ENCODE data around the gene ABCG1. TPM values are rescaled to one million over a fixed set of nuclear protein-coding genes. Genes with fewer than 3 reads are reported as not detected.

The ABCG1 gene
- total RNA-seq, 4 donors from 2014 or later: 16.1 to 25.9 (median 20.0) TPM

- TF ChIP-seq POLR2A (IDR thresholded peaks at IDR 0.05; ENCODE audit: low read depth): no peak
- no peak for TF ChIP-seq EP300 (IDR thresholded peaks at IDR 0.05)
- no peak for TF ChIP-seq CTCF (IDR thresholded peaks at IDR 0.05)
- TF ChIP-seq POLR2AphosphoS5 (IDR thresholded peaks at IDR 0.05): no peak
- H3K27me3 ChIP-seq: peaks cover 0 to 35% (median under 1%) of the 10 kb centered on the region in 4 donors
- no peaks in the 10 kb centered on the region for H3K36me3 ChIP-seq
- H3K4me1 ChIP-seq: peaks cover 4 to 7% (median 5%) of the 10 kb centered on the region in 4 donors
- DNase-seq (ENCODE audit: extremely low spot score): no peak
- no peak overlapping the region for H3K4me3 ChIP-seq
- no peaks in the 10 kb centered on the region for H3K9me3 ChIP-seq
- intact Hi-C loops (cut with DNase I): no loop called here
- no peak overlapping the region for H3K27ac ChIP-seq (replicated peaks in 1 of 4)
- 87% methylated on average over 6 of the region's 6 CpGs for WGBS
These were observed 95.8 kb downstream of the ABCG1 start for GRCh38 chr21:42314616-42315295.

- H3K27ac ChIP-seq (replicated peaks in 1 of 4): no peak within 1 kb of the TSS
- H3K27me3 ChIP-seq: peaks cover 0 to 28% (median 0%) of the 10 kb centered on the region in 4 donors
- H3K4me1 ChIP-seq: peaks cover 0 to 4% (median 2%) of the 10 kb centered on the region in 4 donors
- no peaks in the 10 kb centered on the region for H3K9me3 ChIP-seq
- DNase-seq (ENCODE audit: extremely low spot score): no peak
- TF ChIP-seq CTCF (IDR thresholded peaks at IDR 0.05): no peak
- TF ChIP-seq EP300 (IDR thresholded peaks at IDR 0.05): no peak
- TF ChIP-seq POLR2AphosphoS5 (IDR thresholded peaks at IDR 0.05): no peak
- no peak for TF ChIP-seq POLR2A (IDR thresholded peaks at IDR 0.05; ENCODE audit: low read depth)
- intact Hi-C loops (cut with DNase I): no loop called here
- WGBS: 68% methylated on average over 15 of the region's 15 CpGs
- no peaks in the 10 kb centered on the region for H3K36me3 ChIP-seq
- H3K4me3 ChIP-seq: no peak within 1 kb of the TSS
These were observed 96.5 kb downstream of the ABCG1 start, which contains the start of gene TFF3 for GRCh38 chr21:42315296-42315891. TSS of gene TFF3 (minus strand) at chr21:42315409. CDS start at chr21:42315374, 35 bp downstream.

GRCh38 chr21:42316891-42317290 is 98.0 kb downstream of the ABCG1 start:
- 96% methylated on average over 8 of the region's 16 CpGs for WGBS
- H3K27me3 ChIP-seq: peaks cover 0 to 31% (median 0%) of the 10 kb centered on the region in 4 donors
- intact Hi-C loops (cut with DNase I): no loop called here
- TF ChIP-seq CTCF (IDR thresholded peaks at IDR 0.05) (no peak), POLR2A (IDR thresholded peaks at IDR 0.05; ENCODE audit: low read depth) (no peak), POLR2AphosphoS5 (IDR thresholded peaks at IDR 0.05) (no peak), EP300 (IDR thresholded peaks at IDR 0.05) (no peak)
- H3K4me1 ChIP-seq: peaks cover 0 to 4% (median 2%) of the 10 kb centered on the region in 4 donors
- DNase-seq (ENCODE audit: extremely low spot score): no peak
- no peak overlapping the region for H3K27ac ChIP-seq (replicated peaks in 1 of 4)
- no peaks in the 10 kb centered on the region for H3K9me3 ChIP-seq
- H3K4me3 ChIP-seq: no peak overlapping the region
- no peaks in the 10 kb centered on the region for H3K36me3 ChIP-seq

DNA sequence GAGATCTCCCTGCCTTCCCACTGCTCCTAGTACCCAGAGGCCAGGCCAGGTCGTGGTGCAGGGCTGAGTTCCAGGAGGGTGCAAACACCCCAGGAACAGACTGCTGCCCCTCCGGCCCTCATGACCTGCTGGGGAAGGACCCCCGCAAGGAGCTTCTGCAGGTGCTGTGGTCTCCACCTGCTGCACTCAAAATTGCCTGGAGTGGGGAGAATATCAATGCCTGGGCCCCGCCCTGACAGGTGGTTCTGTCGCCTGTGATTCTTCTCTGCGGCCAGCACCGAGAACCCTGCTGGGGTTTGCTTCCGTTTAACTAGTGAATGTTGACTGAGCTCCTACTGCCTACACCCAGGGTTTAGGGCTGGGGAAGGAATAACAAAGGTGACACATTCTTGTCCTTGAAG is 98.4 kb downstream of the ABCG1 start:
- Histone ChIP-seq H3K9me3 (no peaks in the 10 kb centered on the region), H3K36me3 (no peaks in the 10 kb centered on the region), H3K4me3 (no peak overlapping the region), H3K27ac (replicated peaks in 1 of 4) (no peak overlapping the region), H3K4me1 (peaks cover 0 to 4% (median 2%) of the 10 kb centered on the region in 4 donors), H3K27me3 (peaks cover 0 to 35% (median 0%) of the 10 kb centered on the region in 4 donors)
- no peak for DNase-seq (ENCODE audit: extremely low spot score)
- intact Hi-C loops (cut with DNase I): no loop called here
- 88% methylated on average over 8 of the region's 8 CpGs for WGBS
- TF ChIP-seq EP300 (IDR thresholded peaks at IDR 0.05) (no peak), POLR2AphosphoS5 (IDR thresholded peaks at IDR 0.05) (no peak), POLR2A (IDR thresholded peaks at IDR 0.05; ENCODE audit: low read depth) (no peak), CTCF (IDR thresholded peaks at IDR 0.05) (no peak)

Data from esophagus muscularis mucosa (tissue), 4 donors.